Measurements from ENCODE around the gene CCL7. TPM values are rescaled to one million over a fixed set of nuclear protein-coding genes. Genes with fewer than 3 reads are reported as not detected.

The CCL7 gene
- total RNA-seq, 1 experiment from 2014 or later, result not detected

DNA sequence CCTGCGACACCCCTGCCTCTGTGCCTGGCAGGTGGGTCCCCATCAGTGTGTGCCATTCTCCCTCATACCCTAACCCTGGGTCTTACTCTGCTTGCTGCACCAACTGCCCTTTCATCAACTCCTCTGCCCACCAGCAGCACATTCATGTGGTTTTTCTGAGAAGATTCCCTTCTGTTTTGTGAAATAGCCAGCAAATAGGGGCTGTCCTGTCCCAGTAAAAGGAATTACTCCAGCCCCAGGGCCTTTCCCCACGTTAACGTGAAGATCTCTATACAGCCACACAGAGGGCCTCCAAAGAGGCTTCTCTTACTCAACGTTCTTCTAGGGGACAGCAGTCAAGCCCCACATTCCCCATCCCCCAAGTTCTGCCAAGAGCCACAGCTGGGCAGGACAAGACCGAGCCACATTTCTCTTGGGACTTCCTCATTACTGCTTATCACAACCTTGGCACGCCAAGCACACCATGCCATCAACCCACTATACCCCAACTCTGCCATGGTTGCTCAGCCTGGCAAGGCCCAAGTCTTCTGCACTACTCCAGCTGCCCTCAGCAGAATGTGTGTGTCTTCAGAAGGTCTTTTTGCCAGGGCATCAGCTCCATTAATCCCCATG is 33.6 kb upstream of the CCL7 start:
- no peak overlapping the region for H3K27ac Mint-ChIP-seq (ENCODE audit: unreplicated experiment)
- no peaks in the 10 kb centered on the region for H3K9me3 Mint-ChIP-seq (ENCODE audit: unreplicated experiment)
- H3K4me3 Mint-ChIP-seq (ENCODE audit: unreplicated experiment), result no peak overlapping the region
- H3K27me3 ChIP-seq (replicated peaks; ENCODE audit: control insufficient read depth, insufficient read depth, low read length), result no peaks in the 10 kb centered on the region
- peaks cover 7% of the 10 kb centered on the region for H3K27me3 Mint-ChIP-seq (ENCODE audit: insufficient read depth, unreplicated experiment)
- TF ChIP-seq, protein P1, sequence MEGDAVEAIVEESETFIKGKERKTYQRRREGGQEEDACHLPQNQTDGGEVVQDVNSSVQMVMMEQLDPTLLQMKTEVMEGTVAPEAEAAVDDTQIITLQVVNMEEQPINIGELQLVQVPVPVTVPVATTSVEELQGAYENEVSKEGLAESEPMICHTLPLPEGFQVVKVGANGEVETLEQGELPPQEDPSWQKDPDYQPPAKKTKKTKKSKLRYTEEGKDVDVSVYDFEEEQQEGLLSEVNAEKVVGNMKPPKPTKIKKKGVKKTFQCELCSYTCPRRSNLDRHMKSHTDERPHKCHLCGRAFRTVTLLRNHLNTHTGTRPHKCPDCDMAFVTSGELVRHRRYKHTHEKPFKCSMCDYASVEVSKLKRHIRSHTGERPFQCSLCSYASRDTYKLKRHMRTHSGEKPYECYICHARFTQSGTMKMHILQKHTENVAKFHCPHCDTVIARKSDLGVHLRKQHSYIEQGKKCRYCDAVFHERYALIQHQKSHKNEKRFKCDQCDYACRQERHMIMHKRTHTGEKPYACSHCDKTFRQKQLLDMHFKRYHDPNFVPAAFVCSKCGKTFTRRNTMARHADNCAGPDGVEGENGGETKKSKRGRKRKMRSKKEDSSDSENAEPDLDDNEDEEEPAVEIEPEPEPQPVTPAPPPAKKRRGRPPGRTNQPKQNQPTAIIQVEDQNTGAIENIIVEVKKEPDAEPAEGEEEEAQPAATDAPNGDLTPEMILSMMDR (IDR thresholded peaks at IDR 0.05; ENCODE audit: insufficient read depth in 1 of 2, low read depth in 1 of 2, low read length in 1 of 2, severe bottlenecking in 1 of 2, unreplicated experiment in 1 of 2), result no peak
- no peaks in the 10 kb centered on the region for H3K4me1 Mint-ChIP-seq (ENCODE audit: low read depth, unreplicated experiment)
- ChIA-PET POLR2A (no interaction called here), CTCF (interaction anchor here (1.9 kb wide), 1 partner anchor 125 kb away, joined by 6 read pairs; no protein-coding TSS in a partner anchor)
- H3K4me3 ChIP-seq (ENCODE audit: low read depth, low read length), result no peak overlapping the region
- no peaks in the 10 kb centered on the region for H3K9me3 ChIP-seq
- H3K4me1 ChIP-seq, result peaks cover 17% of the 10 kb centered on the region; the same call in 1 of the 2 replicates
- no TSS peak for BruUV-seq (replicated peaks)
- peaks cover 6% of the 10 kb centered on the region for H3K36me3 Mint-ChIP-seq (ENCODE audit: insufficient read depth, unreplicated experiment)
- H3K36me3 ChIP-seq (ENCODE audit: control insufficient read depth, insufficient read depth, low read length), result no peaks in the 10 kb centered on the region
- intact Hi-C loops (cut with micrococcal nuclease; ENCODE audit: unreplicated experiment), result no loop called here
- DNase-seq, result no peak

GRCh38 chr17:34237458-34237857 is 32.6 kb upstream of the CCL7 start:
- intact Hi-C loops (cut with micrococcal nuclease; ENCODE audit: unreplicated experiment), result no loop called here
- Histone ChIP-seq H3K36me3 (ENCODE audit: control insufficient read depth, insufficient read depth, low read length) (no peaks in the 10 kb centered on the region), H3K27me3 (replicated peaks; ENCODE audit: control insufficient read depth, insufficient read depth, low read length) (no peaks in the 10 kb centered on the region), H3K9me3 (no peaks in the 10 kb centered on the region), H3K4me1 (peaks cover 17% of the 10 kb centered on the region; the same call in 1 of the 2 replicates), H3K4me3 (ENCODE audit: low read depth, low read length) (no peak overlapping the region)
- Mint-ChIP-seq H3K4me1 (ENCODE audit: low read depth, unreplicated experiment) (no peaks in the 10 kb centered on the region), H3K4me3 (ENCODE audit: unreplicated experiment) (no peak overlapping the region), H3K36me3 (ENCODE audit: insufficient read depth, unreplicated experiment) (peaks cover 6% of the 10 kb centered on the region), H3K27ac (ENCODE audit: unreplicated experiment) (no peak overlapping the region), H3K9me3 (ENCODE audit: unreplicated experiment) (no peaks in the 10 kb centered on the region), H3K27me3 (ENCODE audit: insufficient read depth, unreplicated experiment) (peaks cover 8% of the 10 kb centered on the region)
- no peak for DNase-seq
- TF ChIP-seq, protein P1 (IDR thresholded peaks at IDR 0.05; ENCODE audit: insufficient read depth in 1 of 2, low read depth in 1 of 2, low read length in 1 of 2, severe bottlenecking in 1 of 2, unreplicated experiment in 1 of 2), result no peak
- POLR2A ChIA-PET, result no interaction called here
- CTCF ChIA-PET, result no interaction called here
- BruUV-seq (replicated peaks), result no TSS peak

DNA sequence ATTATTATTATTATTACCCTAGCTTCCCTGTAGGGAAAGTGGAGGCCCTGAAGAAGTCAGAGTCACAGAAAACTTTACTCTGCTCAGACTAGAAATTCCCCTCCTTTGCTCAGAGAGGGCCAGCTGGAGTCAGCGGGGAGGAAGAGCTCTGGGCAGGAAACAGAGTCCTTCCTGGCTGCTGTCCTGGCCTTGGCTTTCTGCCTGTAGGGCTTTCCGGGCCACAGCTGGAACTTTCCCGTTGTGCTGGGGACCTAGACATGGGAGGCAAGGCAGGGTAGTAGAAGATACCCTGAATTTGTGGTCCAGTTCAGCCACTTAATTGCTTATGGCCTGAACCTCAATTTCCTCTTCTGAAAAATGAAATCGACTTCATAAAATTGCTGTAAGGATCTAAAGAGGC is 29.0 kb upstream of the CCL7 start:
- Histone ChIP-seq H3K4me3 (ENCODE audit: low read depth, low read length) (no peak overlapping the region), H3K4me1 (peaks cover 5% of the 10 kb centered on the region; the same call in 1 of the 2 replicates), H3K27me3 (replicated peaks; ENCODE audit: control insufficient read depth, insufficient read depth, low read length) (no peaks in the 10 kb centered on the region), H3K9me3 (no peaks in the 10 kb centered on the region), H3K36me3 (ENCODE audit: control insufficient read depth, insufficient read depth, low read length) (no peaks in the 10 kb centered on the region)
- Mint-ChIP-seq H3K4me3 (ENCODE audit: unreplicated experiment) (no peak overlapping the region), H3K9me3 (ENCODE audit: unreplicated experiment) (no peaks in the 10 kb centered on the region), H3K27ac (ENCODE audit: unreplicated experiment) (no peak overlapping the region), H3K36me3 (ENCODE audit: insufficient read depth, unreplicated experiment) (peaks cover 6% of the 10 kb centered on the region), H3K27me3 (ENCODE audit: insufficient read depth, unreplicated experiment) (peaks cover 6% of the 10 kb centered on the region), H3K4me1 (ENCODE audit: low read depth, unreplicated experiment) (no peaks in the 10 kb centered on the region)
- BruUV-seq (replicated peaks), result no TSS peak
- TF ChIP-seq, protein P1 (IDR thresholded peaks at IDR 0.05; ENCODE audit: insufficient read depth in 1 of 2, low read depth in 1 of 2, low read length in 1 of 2, severe bottlenecking in 1 of 2, unreplicated experiment in 1 of 2), result no peak
- intact Hi-C loops (cut with micrococcal nuclease; ENCODE audit: unreplicated experiment), result no loop called here
- POLR2A ChIA-PET, result no interaction called here
- DNase-seq, result no peak
- CTCF ChIA-PET, result no interaction called here

All from Caco-2 (cell line).